ENCODE results near the gene RECK. TPM values are rescaled to one million over a fixed set of nuclear protein-coding genes. Genes with fewer than 3 reads are reported as not detected.

Gene RECK
- total RNA-seq, 1 experiment from 2014 or later = 10.3 TPM

- TF ChIP-seq CTCF (conservative IDR thresholded peaks at IDR 0.05) = no peak
- Mint-ChIP-seq H3K27ac (no peak overlapping the region), H3K36me3 (ENCODE audit: insufficient read depth in 1 of 3, low read depth in 3 of 3) (peaks cover 13 to 19% (median 16%) of the 10 kb centered on the region in 3 experiments; a peak in 6 of 7 replicates), H3K9me3 (peaks cover 12 to 13% of the 10 kb centered on the region in 2 experiments), H3K4me3 (no peak overlapping the region), H3K4me1 (0 out of 4 replicates have a peak, but pooled peaks cover 0 to 3% of the 10 kb centered on the region in 2 experiments), H3K27me3 (ENCODE audit: low read depth) (peaks cover 11% of the 10 kb centered on the region)
- Histone ChIP-seq H3K14ac (ENCODE audit: insufficient read depth, low read length) (no peak overlapping the region), H4K91ac (ENCODE audit: insufficient read length, low read depth, low read length) (no peak overlapping the region), H3K23me2 (ENCODE audit: insufficient read length, low read depth, low read length, poor library complexity, severe bottlenecking) (no peaks in the 10 kb centered on the region), H3K27ac (ENCODE audit: insufficient read length, low read depth, low read length) (no peak overlapping the region), H3K23ac (ENCODE audit: insufficient read length, low read depth, low read length) (no peak overlapping the region), H2BK12ac (ENCODE audit: insufficient read length, low read depth, low read length) (no peak overlapping the region), H4K5ac (ENCODE audit: insufficient read length, low read depth, low read length) (no peak overlapping the region), H3K4ac (ENCODE audit: low read depth, low read length) (no peak overlapping the region), H3K4me2 (ENCODE audit: insufficient read depth, insufficient read length, low read length) (no peak overlapping the region), H3K4me1 (ENCODE audit: insufficient read depth, low read length) (peaks cover 3% of the 10 kb centered on the region; the same call in 1 of the 2 replicates), H2AK5ac (ENCODE audit: insufficient read length, low read length) (no peak overlapping the region), H3K9ac (ENCODE audit: extremely low read depth, insufficient read length, low read length) (no peak overlapping the region), H2AFZ (ENCODE audit: low read length) (no peak overlapping the region), H3K27me3 (ENCODE audit: insufficient read depth, low read length) (no peaks in the 10 kb centered on the region), H3K79me2 (ENCODE audit: insufficient read depth, low read length) (no peaks in the 10 kb centered on the region), H3K9me3 (ENCODE audit: control insufficient read depth, low read depth, low read length) (no peaks in the 10 kb centered on the region), H3K79me1 (ENCODE audit: insufficient read depth, low read depth, low read length, poor library complexity, severe bottlenecking) (no peaks in the 10 kb centered on the region), H4K20me1 (ENCODE audit: control insufficient read depth, insufficient read depth, insufficient read length) (no peaks in the 10 kb centered on the region), H2BK120ac (ENCODE audit: low read depth, low read length, poor library complexity, severe bottlenecking) (no peak overlapping the region), H3K56ac (ENCODE audit: insufficient read length, low read depth, low read length) (no peak overlapping the region), H2BK15ac (ENCODE audit: low read depth, low read length) (no peak overlapping the region), H4K8ac (replicated peaks; ENCODE audit: insufficient read length, low read depth, low read length) (no peak overlapping the region), H2BK5ac (ENCODE audit: insufficient read length, low read length) (no peak overlapping the region), H2BK20ac (ENCODE audit: low read depth, low read length, poor library complexity, severe bottlenecking) (no peak overlapping the region), H3T11ph (ENCODE audit: low read length) (no peak overlapping the region), H3K18ac (ENCODE audit: insufficient read length, low read depth, low read length) (no peak overlapping the region)
- WGBS (ENCODE audit: extremely low coverage, insufficient read length, low lambda C conversion rate) = no CpG with 5 or more reads among the region's 4 CpGs
- DNase-seq = no peak
Measured at GRCh38 chr9:36149197-36149596, 112.5 kb downstream of the RECK start.

Data from H9 (cell line).